ENCODE results near the gene OLA1.

The OLA1 gene

GRCh38 chr2:174176898-174177297, 71.4 kb downstream of the OLA1 start:
- DNase-seq: peak; percentile 42

DNA sequence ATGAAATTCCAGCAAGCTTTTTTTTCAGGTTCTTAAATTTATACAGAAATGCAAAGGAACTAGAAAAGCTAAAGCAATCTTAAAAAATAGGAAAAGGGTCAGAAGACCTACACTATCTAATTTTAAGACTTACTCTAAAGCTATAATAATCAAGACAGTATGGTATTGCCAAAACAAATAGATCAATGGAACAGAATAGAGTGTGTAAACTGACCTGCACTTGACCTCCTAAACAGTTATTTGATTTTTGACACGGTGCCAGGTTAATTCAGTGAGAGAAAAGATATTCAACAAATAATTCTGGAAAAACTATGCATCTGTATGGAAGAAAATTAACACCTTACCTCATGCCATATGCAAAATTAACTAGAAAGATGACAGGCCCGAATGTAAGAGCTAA, 73.6 kb downstream of the OLA1 start:
- no peak for DNase-seq

DNA sequence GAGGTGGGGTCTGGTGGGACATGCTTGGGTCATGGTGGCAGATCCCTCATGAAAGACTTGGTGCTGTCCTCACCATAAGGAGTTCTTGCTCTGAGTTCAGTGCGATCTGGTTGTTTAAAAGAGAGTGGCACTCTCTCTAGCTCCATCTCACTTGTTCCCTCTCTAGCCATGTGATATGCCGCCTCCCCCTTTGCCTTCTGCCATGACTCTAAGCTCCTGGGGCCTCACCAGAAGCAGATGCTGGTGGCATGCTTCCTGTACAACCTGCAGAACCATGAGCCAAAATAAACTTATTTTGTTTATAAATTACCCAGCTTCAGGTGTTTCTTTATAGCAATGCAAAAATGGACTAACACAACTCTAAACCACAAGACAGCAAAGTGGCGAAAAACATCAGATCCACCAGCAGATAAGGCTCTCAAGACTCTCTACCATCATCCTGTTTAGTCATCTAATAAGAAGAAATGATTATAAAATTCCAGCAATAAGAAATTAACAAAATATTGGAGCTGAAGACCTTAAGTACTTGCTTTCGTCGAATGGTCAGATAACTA, 75.5 kb downstream of the OLA1 start:
- DNase-seq: no peak

- no peak for DNase-seq
Measured at GRCh38 chr2:174171686-174172445, 76.5 kb downstream of the OLA1 start.

GRCh38 chr2:174169372-174169771, 79.0 kb downstream of the OLA1 start:
- no peak for DNase-seq

DNA sequence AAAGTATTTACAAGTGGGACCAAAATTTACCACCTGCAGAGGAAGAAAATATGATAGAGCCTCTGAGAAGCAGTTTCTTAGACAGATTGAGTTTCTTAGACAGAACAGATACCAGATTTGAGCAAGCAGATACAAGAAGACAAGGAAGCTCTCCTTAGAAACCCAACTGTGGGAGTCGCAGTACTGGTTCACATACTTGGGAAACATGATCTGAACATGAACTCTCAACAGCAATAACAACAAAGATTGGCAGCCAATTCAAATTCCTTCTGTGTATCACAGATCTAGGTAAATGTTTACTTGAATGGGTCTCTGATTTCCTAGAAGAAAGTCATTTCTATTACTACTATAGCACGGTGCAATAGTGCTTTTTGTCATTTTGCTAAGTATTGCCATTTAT, 82.1 kb downstream of the OLA1 start:
- DNase-seq: no peak

DNA sequence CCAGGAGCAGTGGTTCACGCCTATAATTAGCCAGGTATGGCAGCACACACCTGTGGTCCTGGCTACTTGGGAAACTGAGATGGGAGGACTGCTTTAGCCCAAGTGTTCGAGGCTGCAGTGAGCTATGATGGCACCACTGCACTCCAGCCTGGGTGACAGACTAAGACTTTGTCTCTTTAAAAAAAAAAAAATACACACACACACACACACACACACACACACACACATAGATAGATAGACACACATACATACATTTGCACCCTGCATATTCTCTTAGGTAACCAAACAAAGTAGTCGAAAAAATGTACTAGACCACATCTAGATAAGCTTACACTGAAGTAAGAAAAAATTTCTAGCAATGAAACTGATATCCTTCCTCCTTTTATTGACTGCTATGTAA, 86.8 kb downstream of the OLA1 start:
- no peak for DNase-seq

DNA sequence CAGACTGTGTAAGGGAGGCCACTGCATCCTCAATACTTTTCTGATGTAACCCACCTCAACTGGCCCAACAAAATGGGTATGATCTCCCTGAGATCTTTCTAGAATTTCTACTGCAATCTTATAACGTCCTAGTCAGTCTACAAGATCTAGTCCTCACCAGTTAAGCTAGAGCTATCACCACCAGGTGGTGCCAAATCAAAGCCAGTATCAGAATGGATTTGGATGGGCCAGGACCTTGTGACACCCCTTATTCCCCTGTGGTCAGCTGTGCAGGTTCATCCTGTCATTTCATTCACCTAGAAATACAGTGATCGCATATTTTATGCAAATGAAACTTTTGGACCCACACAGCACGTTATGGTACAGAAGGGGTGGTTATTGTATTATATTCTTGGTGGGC, 90.3 kb downstream of the OLA1 start:
- DNase-seq: peak; percentile 8

DNA sequence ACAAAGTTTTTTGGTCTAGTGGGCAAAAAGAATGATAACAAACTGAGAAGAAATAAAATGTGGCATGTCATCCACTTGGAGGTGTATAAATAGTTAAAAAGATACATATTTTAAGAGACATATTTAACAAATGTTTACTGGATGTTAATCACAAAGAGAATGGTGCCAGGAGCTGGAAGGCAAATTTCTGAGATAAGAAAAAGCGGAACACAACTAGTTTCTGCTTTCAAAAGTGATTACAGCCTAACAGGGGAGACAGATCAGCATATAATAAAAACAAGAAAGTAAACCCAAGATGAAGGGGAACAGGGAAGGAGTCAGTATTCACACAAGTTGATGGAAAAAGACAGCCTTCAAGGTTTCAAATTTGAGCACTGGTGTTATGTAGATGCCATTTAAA, 91.3 kb downstream of the OLA1 start:
- no peak for DNase-seq

DNA sequence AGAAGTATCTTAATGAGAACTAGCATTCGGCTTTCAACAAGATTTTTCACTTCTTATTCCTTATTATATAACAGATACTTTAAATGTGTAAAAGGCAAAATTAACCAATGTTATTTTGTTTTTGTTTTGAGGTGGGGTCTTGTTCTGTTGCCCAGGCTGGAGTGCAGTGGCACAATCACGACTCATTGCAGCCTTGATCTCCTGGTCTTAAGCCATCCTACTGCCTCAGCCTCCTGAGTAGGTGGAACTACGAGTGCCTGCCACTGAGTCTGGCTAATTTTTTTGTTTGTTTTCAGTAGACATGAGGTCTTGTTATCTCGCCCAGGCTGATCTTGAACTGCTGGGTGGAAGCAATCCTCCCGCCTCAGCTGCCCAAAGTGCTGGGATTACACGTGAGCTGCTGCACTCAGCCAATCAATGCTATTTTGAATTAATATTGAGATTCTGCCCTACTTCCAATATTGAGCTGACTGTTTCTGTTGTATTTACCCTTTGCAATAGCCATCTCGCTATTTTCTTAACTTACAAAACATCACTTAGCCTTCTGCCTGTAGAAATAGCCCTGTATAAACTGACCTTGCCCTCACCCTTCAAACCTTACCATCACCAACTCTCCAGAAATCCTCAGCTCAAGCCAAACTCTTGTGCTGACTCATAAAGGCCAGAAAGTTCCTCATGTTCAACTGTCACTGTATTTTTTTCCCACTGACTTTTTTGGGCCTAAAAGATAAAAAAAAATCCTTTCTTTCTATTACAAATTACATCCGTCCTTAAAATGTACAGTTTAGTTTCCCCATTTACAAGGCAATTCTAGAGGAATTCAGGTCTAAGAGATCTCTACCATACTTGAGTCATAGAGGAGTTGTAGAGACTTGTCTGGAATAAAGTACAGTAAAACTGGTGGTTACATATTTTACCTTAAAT, 94.3 kb downstream of the OLA1 start:
- peak; percentile 32 for DNase-seq

- DNase-seq: no peak
Measured at GRCh38 chr2:174149530-174149929, 98.8 kb downstream of the OLA1 start.

- no peak for DNase-seq
Measured at GRCh38 chr2:174148833-174149232, 99.5 kb downstream of the OLA1 start.

DNA sequence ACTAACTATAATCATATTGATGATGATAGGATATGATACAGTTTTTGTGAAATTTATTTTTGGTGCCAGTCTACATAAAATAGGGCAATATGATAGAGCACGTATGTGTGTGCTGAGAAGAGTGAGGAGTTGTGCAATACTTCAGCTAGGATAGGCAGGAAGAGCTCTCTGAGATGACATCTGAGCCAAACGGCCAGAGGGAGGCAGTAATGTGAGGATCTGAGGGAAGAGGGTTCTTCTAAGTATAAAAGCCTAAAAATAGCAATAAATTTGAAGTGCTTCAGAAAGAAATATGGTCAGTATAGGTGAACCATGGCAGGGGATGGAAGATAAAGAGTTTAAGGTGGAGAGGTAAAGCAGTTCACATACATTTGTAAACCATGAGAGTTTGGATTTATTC, 102.5 kb downstream of the OLA1 start:
- DNase-seq: no peak

DNA sequence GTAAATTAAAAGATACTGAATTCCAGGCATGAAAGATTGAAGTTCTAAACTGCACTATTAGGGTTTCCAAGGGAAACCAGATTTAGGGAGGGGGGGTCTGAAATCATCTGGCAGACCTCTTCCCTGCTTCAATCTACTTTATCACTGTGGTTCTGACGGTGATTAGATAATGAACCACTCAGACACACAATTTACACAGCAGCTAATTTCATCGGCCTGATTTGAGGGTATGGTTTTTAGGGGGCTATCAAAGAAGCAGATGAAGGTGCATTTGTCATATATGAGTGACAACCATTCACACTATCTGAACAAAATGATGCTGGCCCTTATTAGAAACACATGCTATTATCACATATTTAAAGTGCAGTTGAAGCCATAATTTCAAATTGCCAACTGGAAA, 106.0 kb downstream of the OLA1 start:
- no peak for DNase-seq

- DNase-seq: no peak
Measured at GRCh38 chr2:174138161-174138560, 110.2 kb downstream of the OLA1 start.

DNA sequence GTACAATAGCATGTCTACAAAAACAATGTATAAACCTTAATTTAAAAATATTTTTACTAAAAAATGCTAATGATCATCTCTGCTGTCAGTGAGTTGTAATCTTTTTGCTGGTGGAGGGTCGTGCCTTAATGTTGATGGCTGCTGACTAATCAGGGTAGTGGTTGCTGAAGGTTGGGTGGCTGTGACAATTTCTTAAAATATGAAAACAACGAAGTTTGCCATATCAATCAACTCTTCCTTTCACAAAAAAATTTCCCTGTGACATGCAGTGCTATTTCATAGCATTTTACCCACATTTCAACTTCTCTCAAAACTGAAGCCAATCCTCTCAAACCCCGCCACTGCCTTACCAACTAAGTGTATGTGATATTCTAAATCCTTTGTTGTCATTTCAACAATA, 112.4 kb downstream of the OLA1 start:
- DNase-seq: no peak

DNA sequence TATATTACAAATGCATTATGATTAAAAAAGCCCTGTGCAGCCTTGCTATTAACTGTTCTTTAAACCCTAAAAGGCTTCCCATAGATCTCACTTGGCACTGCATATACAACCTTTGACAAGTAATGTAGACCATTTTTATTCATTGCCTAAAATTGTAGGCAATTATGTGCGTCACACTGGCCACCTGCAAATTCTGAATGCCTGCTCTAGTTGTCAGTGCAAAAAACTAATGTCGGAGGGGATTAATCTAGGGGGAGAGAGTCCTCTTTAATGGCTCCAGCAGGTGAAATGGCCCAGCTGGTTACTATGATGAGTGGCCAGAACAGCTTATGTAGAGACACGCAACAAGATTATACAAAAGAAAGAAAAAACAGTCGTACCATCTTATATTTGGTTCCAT, 123.2 kb downstream of the OLA1 start:
- no peak for DNase-seq

DNA sequence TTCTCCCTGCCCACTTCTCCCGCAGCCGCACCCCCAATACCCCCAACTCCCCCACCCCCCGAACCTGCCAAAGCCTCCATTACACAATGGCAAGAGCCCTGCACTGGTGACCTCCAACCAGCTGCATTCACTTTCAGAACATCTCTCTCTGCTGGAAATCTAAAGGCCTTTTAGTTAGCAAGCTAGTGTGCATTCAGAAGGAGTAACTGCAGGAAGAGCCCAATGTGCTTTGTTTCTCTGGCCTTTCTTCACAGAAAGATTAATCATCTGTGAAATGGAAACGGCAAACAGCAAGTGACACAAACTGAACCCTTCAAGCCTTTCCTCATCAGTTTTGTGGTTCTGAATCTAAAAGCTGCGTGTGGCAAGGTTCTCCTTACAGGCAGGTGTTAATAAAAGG, 124.2 kb downstream of the OLA1 start:
- DNase-seq: no peak

- DNase-seq: peak; percentile 50
Measured at GRCh38 chr2:174122185-174122584, 126.1 kb downstream of the OLA1 start.

GRCh38 chr2:174121612-174122011, 126.7 kb downstream of the OLA1 start:
- no peak for DNase-seq

DNA sequence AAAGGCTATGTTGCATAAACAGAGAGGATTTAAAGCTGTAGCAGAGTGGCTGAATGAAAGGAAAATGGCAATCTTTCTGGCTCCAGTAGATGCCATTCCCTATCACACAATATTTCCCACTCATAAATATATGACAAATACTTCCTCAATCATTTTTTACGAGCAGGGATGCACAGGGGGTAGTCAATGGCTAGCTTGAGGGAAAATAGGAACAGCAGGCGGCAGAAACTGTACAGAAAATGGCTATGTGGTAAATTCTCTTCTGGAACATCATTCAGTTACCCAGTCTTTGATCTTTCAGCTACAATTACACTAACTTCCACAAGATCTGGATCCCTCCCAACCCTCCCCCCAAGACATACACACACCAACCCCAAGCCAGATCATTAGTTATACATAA, 127.2 kb downstream of the OLA1 start:
- peak; percentile 66 for DNase-seq

GRCh38 chr2:174120346-174120745, 128.0 kb downstream of the OLA1 start:
- DNase-seq: peak; percentile 59

DNA sequence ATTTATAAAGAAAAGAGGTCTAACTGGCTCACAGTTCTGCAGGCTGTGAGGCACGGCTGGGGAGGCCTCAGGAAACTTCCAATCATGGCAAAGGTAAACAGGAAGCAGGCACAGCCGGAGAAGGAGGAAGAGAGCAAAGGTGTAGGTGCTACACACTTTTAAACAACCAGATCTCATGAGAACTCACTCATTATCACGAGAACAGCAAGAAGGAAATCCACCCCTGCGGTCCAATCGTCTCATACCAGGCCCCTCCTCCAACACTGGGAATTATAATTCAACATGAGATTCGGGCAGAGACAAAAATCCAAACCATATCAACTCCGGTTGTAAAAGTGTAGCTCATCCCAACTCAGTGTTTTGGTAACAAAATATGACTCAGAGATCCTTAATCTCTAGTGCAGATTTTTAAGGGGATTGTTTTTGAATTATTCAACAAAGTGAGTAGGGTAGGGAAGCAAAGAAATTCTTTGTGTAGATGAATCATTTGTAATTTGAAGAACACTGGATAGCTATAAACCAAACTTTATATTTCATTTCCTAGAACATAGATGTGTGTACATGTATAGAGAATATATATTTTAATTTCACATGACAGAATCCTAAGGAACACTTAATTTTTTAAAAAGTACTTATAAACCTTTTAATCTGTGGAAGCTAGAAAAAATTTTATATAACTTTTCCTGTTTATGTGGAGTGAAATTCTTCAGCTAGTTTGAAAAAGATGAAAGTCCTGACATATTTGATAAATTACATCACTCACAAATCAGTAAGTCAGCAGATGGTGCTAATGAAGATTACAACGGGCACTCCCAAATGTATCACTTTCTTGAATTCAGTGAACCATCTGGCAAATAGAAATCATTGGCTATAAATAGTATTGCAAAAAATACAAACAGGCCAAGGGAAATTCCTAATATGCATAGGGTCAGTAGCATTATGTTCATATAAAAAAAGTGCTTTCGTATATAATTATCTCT, 130.1 kb downstream of the OLA1 start:
- peak; percentile 92 for DNase-seq

Data from fibroblast of skin of right quadriceps (primary cell).